Upper lobe of left lung (tissue), 6 donors: ENCODE results near the gene CRYBA4. TPM values are rescaled to one million over a fixed set of nuclear protein-coding genes. Genes with fewer than 3 reads are reported as not detected.
A peak's percentile ranks its signal among the peaks of the same experiment; 100 is the strongest.

Experiments used
- ATAC-seq, 2 donors: fragments of 200-7000 bp; cut with Tn5 transposase; one replicate each; pipeline ENCODE4 v1.9.1; 2022; ENCODE audit warnings: mild to moderate bottlenecking in 2 of 2, moderate library complexity in 2 of 2; ENCODE audit not compliant: low FRiP score in 2 of 2
- DNase-seq, 2 donors: peaks; one replicate each; pipeline ENCODE4 v3.0.0-alpha.2; 2019 to 2020
- H3K27ac ChIP-seq, 4 donors: fragments of 200-600 bp; sonication (generic); one replicate each; pipeline ENCODE4 v1.5.1; 2016 to 2019
- H3K27me3 ChIP-seq, 4 donors: fragments of 200-600 bp; sonication (generic); one replicate each; pipeline ENCODE4 v1.5.1; 2017 to 2019
- H3K36me3 ChIP-seq, 4 donors: fragments of 200-600 bp; sonication (generic); one replicate each; pipeline ENCODE4 v1.5.1; 2016 to 2019
- H3K4me1 ChIP-seq, 4 donors: fragments of 200-600 bp; sonication (generic); one replicate each; pipeline ENCODE4 v1.5.1; 2018 to 2019
- H3K4me3 ChIP-seq, 4 donors: fragments of 200-600 bp; sonication (generic); one replicate each; pipeline ENCODE4 v1.5.1; 2017 to 2019; ENCODE audit warnings: mild to moderate bottlenecking in 2 of 4, moderate library complexity in 1 of 4
- H3K9me3 ChIP-seq, 4 donors: fragments of 200-600 bp; sonication (generic); one replicate each; pipeline ENCODE4 v1.5.1; 2018 to 2019
- CTCF ChIP-seq, 6 experiments: fragments of 450-650 bp in 4 of 6; fragments of 200-600 bp in 2 of 6; sonication (generic) in 2 of 6; IDR thresholded peaks; one replicate each; pipeline ENCODE4 v1.5.1; 2016 to 2019; ENCODE audit warnings: antibody characterized with exemption in 6 of 6
- EP300 ChIP-seq, 4 donors: sonication (generic); formaldehyde crosslinking; IDR thresholded peaks; one replicate each; pipeline ENCODE4 v1.5.1; 2017; ENCODE audit warnings: antibody characterized with exemption in 4 of 4, control low read depth in 2 of 4
- POLR2A ChIP-seq, 4 donors: fragments of 450-650 bp; IDR thresholded peaks; one replicate each; pipeline ENCODE4 v1.5.1; 2016 to 2017; ENCODE audit warnings: antibody characterized with exemption in 4 of 4, mild to moderate bottlenecking in 2 of 4
- POLR2AphosphoS5 ChIP-seq, 2 donors: sonication (generic); formaldehyde crosslinking; IDR thresholded peaks; one replicate each; pipeline ENCODE4 v1.5.1; 2017; ENCODE audit warnings: antibody characterized with exemption in 2 of 2
- WGBS, 2 donors: methylation state at CpG; one replicate each; pipeline ENCODE4 v1.1.5; 2017 to 2018; 5-methylcytosine and 5-hydroxymethylcytosine counted together
- total RNA-seq, 6 donors: library from RNA; depleted of rRNA in 4 of 6; stranded (reverse); fragments of >200 nt in 4 of 6; gene quantifications; one replicate each; pipeline versions ENCODE4 v1.1.0 to v1.2.1, GENCODE V29; 2016 to 2021
- donor health status: DM: no; HTN: no; CAD: no; lungs with moderate emphysema.
- donor health status: DM: no; HTN: yes; CAD: no; lungs with severe emphysema.

CRYBA4 gene
- total RNA-seq, 6 donors from 2014 or later: not detected

GRCh38 chr22:26643418-26644100, 21.8 kb downstream of the CRYBA4 start:
- H3K27me3 ChIP-seq: no peaks in the 10 kb centered on the region
- H3K36me3 ChIP-seq: no peaks in the 10 kb centered on the region
- peaks cover 16 to 42% (median 34%) of the 10 kb centered on the region in 4 donors for H3K4me1 ChIP-seq
- DNase-seq: no peak
- ATAC-seq: no peak
- WGBS, 2 donors: 75% methylated on average over 15 of the region's 15 CpGs
- no peak for TF ChIP-seq EP300 (IDR thresholded peaks at IDR 0.05)
- TF ChIP-seq POLR2AphosphoS5 (IDR thresholded peaks at IDR 0.05): no peak
- TF ChIP-seq POLR2A (IDR thresholded peaks at IDR 0.05): no peak
- TF ChIP-seq CTCF (IDR thresholded peaks at IDR 0.05): no peak
- H3K9me3 ChIP-seq: no peaks in the 10 kb centered on the region
- H3K27ac ChIP-seq: peak overlapping the region; percentile 67 to 85 (median 78)
- H3K4me3 ChIP-seq: no peak overlapping the region

- no peak for ATAC-seq
- no peaks in the 10 kb centered on the region for H3K27me3 ChIP-seq
- 43 to 48% methylated on average over 5 of the region's 5 CpGs for WGBS, 2 donors
Observed at GRCh38 chr22:26646158-26646557, 24.4 kb downstream of the CRYBA4 start.

GRCh38 chr22:26648011-26648497, 26.3 kb downstream of the CRYBA4 start:
- Histone ChIP-seq H3K36me3 (no peaks in the 10 kb centered on the region), H3K27ac (no peak overlapping the region), H3K9me3 (no peaks in the 10 kb centered on the region), H3K4me3 (no peak overlapping the region), H3K27me3 (no peaks in the 10 kb centered on the region), H3K4me1 (peaks cover 14 to 45% (median 29%) of the 10 kb centered on the region in 4 donors)
- ATAC-seq: no peak
- TF ChIP-seq POLR2A (IDR thresholded peaks at IDR 0.05) (no peak), EP300 (IDR thresholded peaks at IDR 0.05) (no peak), CTCF (IDR thresholded peaks at IDR 0.05) (no peak), POLR2AphosphoS5 (IDR thresholded peaks at IDR 0.05) (no peak)
- peak in 1 of 2 donors; percentile 71 for DNase-seq
- 45 to 63% methylated on average over 9 to 17 of the region's 17 CpGs for WGBS, 2 donors

More at GRCh38 chr22:26646158-26646557, 24.4 kb downstream of the CRYBA4 start:
- Histone ChIP-seq H3K36me3 (no peaks in the 10 kb centered on the region), H3K27ac (peak overlapping the region in 1 of 4 donors; percentile 81), H3K4me3 (no peak overlapping the region), H3K9me3 (no peaks in the 10 kb centered on the region), H3K4me1 (peaks cover 20 to 51% (median 36%) of the 10 kb centered on the region in 4 donors)
- TF ChIP-seq POLR2A (IDR thresholded peaks at IDR 0.05) (no peak), POLR2AphosphoS5 (IDR thresholded peaks at IDR 0.05) (no peak), EP300 (IDR thresholded peaks at IDR 0.05) (no peak), CTCF (IDR thresholded peaks at IDR 0.05) (no peak)
- DNase-seq: no peak

GRCh38 chr22:26648528-26649388, 27.0 kb downstream of the CRYBA4 start:
- Histone ChIP-seq H3K4me3 (no peak overlapping the region), H3K27me3 (no peaks in the 10 kb centered on the region), H3K9me3 (no peaks in the 10 kb centered on the region), H3K27ac (peak overlapping the region in 1 of 4 donors; percentile 16), H3K4me1 (peaks cover 14 to 41% (median 28%) of the 10 kb centered on the region in 4 donors), H3K36me3 (no peaks in the 10 kb centered on the region)
- WGBS, 2 donors: 67 to 72% methylated on average over 6 of the region's 6 CpGs
- peak in 1 of 2 donors; percentile 28 for ATAC-seq
- TF ChIP-seq CTCF (IDR thresholded peaks at IDR 0.05): no peak
- no peak for TF ChIP-seq EP300 (IDR thresholded peaks at IDR 0.05)
- TF ChIP-seq POLR2A (IDR thresholded peaks at IDR 0.05): no peak
- no peak for TF ChIP-seq POLR2AphosphoS5 (IDR thresholded peaks at IDR 0.05)
- DNase-seq: no peak
